Activated T-cell treated with anti-CD3 and anti-CD28 coated beads for 4 hours (primary cell): Measurements from ENCODE around the gene PPP3R2.
"Not testable (repeated sequence)": the region's sequence is repeated elsewhere in the genome, so short reads cannot be mapped to it uniquely, and the experiment has no call there.

Experiments used
- DNase-seq: peaks from one replicate; pipeline ENCODE4 v3.0.0-alpha.2; 2020

Gene PPP3R2, protein sequence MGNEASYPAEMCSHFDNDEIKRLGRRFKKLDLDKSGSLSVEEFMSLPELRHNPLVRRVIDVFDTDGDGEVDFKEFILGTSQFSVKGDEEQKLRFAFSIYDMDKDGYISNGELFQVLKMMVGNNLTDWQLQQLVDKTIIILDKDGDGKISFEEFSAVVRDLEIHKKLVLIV

DNA sequence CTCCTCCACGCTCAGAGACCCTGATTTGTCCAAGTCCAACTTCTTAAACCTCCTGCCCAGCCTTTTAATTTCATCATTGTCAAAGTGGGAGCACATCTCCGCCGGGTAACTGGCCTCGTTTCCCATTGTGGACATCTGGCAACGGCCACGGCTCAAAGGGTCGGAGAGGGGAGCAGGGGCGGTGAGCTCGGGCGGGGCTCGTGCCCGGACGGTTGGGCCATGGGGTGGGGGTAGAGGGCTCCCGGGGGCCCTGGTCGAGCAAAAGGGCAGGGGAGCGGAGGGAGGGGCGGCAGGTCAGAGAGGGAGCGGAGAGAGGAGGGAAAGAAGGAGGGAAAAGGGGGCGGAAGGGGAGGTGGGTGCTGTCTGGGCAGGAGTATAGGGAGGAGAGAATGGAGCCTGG is at the start of gene PPP3R2:
PPP3R2 (minus strand) TSS at position 174 of the 400 bp plus-strand sequence; CDS start at position 126, 48 bp downstream.
- no peak for DNase-seq

GRCh38 chr9:101639785-101640665 is 45.3 kb upstream of the PPP3R2 start:
- DNase-seq, result no peak

DNA sequence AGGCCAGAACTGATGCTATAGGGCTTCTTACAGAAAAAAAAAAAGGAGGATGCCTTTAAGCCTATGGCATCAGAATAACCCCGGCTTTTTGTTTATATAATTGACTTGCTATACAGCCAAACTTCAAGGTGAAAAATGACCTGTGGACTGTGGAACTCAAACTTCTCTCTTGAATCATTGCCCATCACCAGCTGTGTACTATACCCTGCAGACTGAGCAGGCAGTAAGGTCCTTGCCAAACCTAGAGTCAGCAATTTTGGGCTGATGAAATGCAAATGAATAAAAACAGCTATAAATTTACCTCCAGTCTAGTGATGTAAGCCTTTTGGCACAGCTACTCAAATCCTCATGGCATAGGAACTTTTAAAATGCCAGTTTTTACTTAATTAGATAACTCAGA is 44.5 kb upstream of the PPP3R2 start:
- DNase-seq, result no peak

- DNase-seq, result no peak
These were observed 41.5 kb upstream of the PPP3R2 start for GRCh38 chr9:101636247-101636646.

GRCh38 chr9:101635473-101635872 is 40.7 kb upstream of the PPP3R2 start:
- no peak for DNase-seq

- DNase-seq, result no peak
These were observed 40.1 kb upstream of the PPP3R2 start for GRCh38 chr9:101634741-101635409.

GRCh38 chr9:101632611-101633010 is 37.8 kb upstream of the PPP3R2 start:
- DNase-seq, result no peak

GRCh38 chr9:101631892-101632291 is 37.1 kb upstream of the PPP3R2 start:
- no peak for DNase-seq

GRCh38 chr9:101629636-101630035 is 34.9 kb upstream of the PPP3R2 start:
- no peak for DNase-seq

DNA sequence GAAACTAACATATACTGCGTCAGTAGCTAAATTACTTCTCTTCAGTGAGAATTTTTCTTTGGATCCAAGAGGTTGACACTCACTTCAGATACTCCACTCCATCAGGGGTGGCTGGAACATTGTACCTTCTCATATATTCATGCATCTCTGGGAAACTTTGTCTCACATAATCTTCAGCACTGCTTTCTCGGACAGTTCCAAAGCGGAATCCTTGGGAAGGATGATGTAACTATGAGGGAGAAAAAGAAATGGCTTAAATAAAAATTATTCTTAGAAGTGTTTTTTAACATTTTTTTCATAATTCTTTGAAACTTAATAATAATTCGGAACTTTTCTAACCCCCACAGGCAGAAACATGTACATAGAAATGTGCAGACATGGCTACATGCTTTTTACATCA is 33.4 kb upstream of the PPP3R2 start:
- no peak for DNase-seq

DNA sequence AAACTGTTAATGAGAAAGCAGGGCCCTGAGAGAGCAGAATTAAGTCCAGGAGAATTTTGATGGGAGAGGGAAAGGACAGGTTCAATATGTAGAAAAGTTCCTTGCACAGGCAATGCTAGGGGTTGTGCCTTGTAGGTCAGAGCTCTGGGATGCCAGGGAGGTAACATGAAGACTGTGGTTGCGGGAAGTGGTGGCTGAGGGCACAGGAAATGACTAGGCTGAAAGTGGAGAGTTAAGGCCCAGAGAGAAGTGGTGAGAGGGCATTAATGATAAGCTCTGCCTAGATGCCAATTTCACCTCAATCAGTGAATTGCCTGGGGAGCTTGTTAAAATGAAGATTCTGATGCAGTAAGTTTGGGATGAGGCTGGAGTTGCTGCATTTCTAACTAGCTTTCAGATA is 31.5 kb upstream of the PPP3R2 start:
- no peak for DNase-seq

DNA sequence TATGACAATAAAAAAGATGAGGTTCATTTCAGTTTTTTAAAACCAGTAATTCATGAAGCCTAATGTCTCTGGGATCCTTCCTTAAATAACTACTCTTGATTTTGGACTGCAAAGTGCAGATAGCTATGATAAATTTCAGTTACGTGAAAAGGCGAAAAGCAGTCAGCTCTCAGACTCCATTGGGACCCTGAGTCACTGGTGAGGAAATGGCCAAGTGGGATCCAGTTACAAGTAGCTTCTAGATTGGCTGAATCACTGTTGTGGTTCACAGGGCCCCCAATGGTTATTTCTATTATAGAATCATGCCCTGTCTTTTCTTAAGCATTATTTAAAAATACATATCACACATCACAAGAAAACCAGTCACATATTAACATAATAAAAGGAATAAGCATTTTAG is 31.1 kb upstream of the PPP3R2 start:
- no peak for DNase-seq

GRCh38 chr9:101620452-101620851 is 25.7 kb upstream of the PPP3R2 start:
- DNase-seq, result no peak

GRCh38 chr9:101618698-101619097 is 23.9 kb upstream of the PPP3R2 start:
- DNase-seq, result no peak

- DNase-seq, result no peak
These were observed 10.8 kb upstream of the PPP3R2 start for GRCh38 chr9:101605547-101605946.

- DNase-seq, result no peak
These were observed 9.5 kb upstream of the PPP3R2 start for GRCh38 chr9:101604296-101604695.

GRCh38 chr9:101601904-101602765 is 7.4 kb upstream of the PPP3R2 start:
- DNase-seq, result no peak

DNA sequence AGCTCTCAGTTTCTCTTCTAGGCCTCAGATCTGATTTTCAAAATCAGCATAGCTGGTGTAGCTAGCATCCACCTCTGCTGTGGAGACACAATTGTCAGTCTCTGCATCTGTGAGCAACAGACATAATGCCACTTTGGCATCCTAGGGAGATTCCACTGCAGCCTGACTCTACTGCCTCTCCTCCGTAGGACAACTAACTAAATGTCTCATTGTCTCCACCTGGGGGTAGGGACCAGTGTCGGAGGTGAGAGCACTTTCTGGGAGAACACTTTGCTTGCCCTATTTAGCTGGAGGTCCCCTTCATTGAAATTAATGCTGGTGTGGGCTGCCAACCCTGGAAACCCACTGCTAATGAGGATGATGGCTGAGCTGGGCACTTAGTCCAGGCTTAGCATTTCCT is 1.4 kb downstream of the PPP3R2 start:
- DNase-seq, result no peak

DNA sequence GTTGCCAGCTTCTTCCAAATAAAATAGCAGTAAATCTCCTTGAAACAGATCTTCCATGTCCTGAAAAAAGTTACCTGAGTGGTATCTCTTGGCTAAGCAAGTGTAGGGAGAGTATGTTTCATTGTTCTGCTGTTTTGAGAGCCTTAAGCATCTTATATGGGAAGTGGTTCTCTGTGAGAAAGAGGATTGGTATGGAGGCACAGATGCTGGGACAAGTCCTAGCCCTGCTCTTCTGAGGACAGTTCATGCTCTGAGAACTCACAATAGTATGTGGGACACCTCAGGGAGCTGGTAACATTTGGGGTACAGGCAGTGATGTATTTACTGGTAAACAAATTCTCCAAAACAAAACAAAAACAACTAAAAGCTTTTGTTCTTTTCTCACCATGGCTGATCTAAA is 2.0 kb downstream of the PPP3R2 start:
- DNase-seq, result no peak

GRCh38 chr9:101591787-101592446 is 2.9 kb downstream of the PPP3R2 start:
- DNase-seq, result no peak

- DNase-seq, result no peak
These were observed 3.9 kb downstream of the PPP3R2 start for GRCh38 chr9:101590901-101591300.

DNA sequence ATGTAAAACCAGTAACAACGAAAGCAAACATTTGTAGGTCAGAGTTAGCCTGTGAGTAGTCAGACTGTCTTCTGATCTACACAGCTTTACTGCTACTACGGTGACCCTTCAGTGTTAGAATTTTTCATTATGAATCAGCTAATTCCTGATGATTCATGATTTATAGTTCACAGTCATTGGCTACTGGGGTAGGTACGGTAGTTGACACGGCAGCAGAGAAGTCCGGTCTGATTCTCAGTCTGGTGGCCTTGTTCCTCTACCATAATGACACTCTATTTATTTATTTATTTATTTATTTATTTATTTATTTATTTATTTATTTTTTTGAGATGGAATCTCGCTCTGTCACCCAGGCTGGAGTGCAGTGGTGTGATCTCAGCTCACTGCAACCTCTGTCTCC is 4.7 kb downstream of the PPP3R2 start:
- DNase-seq, result not testable (repeated sequence)
